SK-N-SH treated with all-trans-retinoic acid at 6 μM for 48 hours (cell line): ENCODE measurements around the gene SRRM1.

ENCODE experiments used
- ATAC-seq: fragments of 200-7000 bp; cut with Tn5 transposase; 3 replicates; pipeline ENCODE4 v1.9.1; 2020; ENCODE audit warnings: mild to moderate bottlenecking, moderate library complexity
- ARNTL ChIP-seq: fragments of 450-650 bp; formaldehyde crosslinking; IDR thresholded peaks from 2 replicates; pipeline ENCODE4 v1.5.0; 2020; ENCODE audit warnings: low read depth, mild to moderate bottlenecking, moderate library complexity, borderline replicate concordance
- BACH2 ChIP-seq: fragments of 250-450 bp; sonication (Bioruptor Pico); IDR thresholded peaks from 2 replicates; pipeline ENCODE4 v1.9.0; 2021; ENCODE audit warnings: mild to moderate bottlenecking, borderline replicate concordance
- CSDC2 ChIP-seq: fragments of 250-450 bp; sonication (Bioruptor Pico); IDR thresholded peaks from 2 replicates; pipeline ENCODE4 v1.5.0; 2020; ENCODE audit warnings: mild to moderate bottlenecking, moderate library complexity
- ESRRG ChIP-seq: fragments of 250-450 bp; sonication (Bioruptor Pico); IDR thresholded peaks from 2 replicates; pipeline ENCODE4 v1.6.1; 2021; ENCODE audit warnings: mild to moderate bottlenecking
- GLIS3 ChIP-seq: fragments of 250-450 bp; sonication (Bioruptor Pico); IDR thresholded peaks from 2 replicates; pipeline ENCODE4 v1.5.0; 2020; ENCODE audit warnings: mild to moderate bottlenecking, moderate library complexity
- ISL1 ChIP-seq: fragments of 250-450 bp; sonication (Bioruptor Pico); IDR thresholded peaks from 2 replicates; pipeline ENCODE4 v2.1.2; 2022; ENCODE audit warnings: mild to moderate bottlenecking, moderate library complexity
- OSR1 ChIP-seq: fragments of 250-450 bp; sonication (Bioruptor Pico); IDR thresholded peaks from 2 replicates; pipeline ENCODE4 v1.8.0; 2022; ENCODE audit warnings: moderate library complexity, mild to moderate bottlenecking, inconsistent platforms
- PPARA ChIP-seq: fragments of 250-450 bp; sonication (Bioruptor Pico); IDR thresholded peaks from 2 replicates; pipeline ENCODE4 v1.5.0; 2020; ENCODE audit warnings: mild to moderate bottlenecking, borderline replicate concordance
- RARB ChIP-seq: fragments of 250-450 bp; sonication (Bioruptor Pico); IDR thresholded peaks from 2 replicates; pipeline ENCODE4 v1.8.0; 2021; ENCODE audit warnings: mild to moderate bottlenecking, moderate library complexity
- SNAI2 ChIP-seq: fragments of 250-450 bp; sonication (Bioruptor Pico); IDR thresholded peaks from 2 replicates; pipeline ENCODE4 v1.5.0; 2020; ENCODE audit warnings: mild to moderate bottlenecking, moderate library complexity
- TCF4 ChIP-seq: fragments of 250-450 bp; sonication (Bioruptor Pico); IDR thresholded peaks from 2 replicates; pipeline ENCODE4 v1.8.0; 2021; ENCODE audit warnings: mild to moderate bottlenecking, moderate library complexity, borderline replicate concordance
- TOX ChIP-seq: fragments of 250-450 bp; sonication (Bioruptor Pico); IDR thresholded peaks from 2 replicates; pipeline ENCODE4 v1.8.0; 2021; ENCODE audit warnings: mild to moderate bottlenecking, moderate library complexity, borderline replicate concordance
- ZFP3 ChIP-seq: fragments of 250-450 bp; sonication (Bioruptor Pico); IDR thresholded peaks from 2 replicates; pipeline ENCODE4 v1.5.0; 2020; ENCODE audit warnings: mild to moderate bottlenecking, moderate library complexity
- ZFP30 ChIP-seq: fragments of 450-650 bp; formaldehyde crosslinking; IDR thresholded peaks from 2 replicates; pipeline ENCODE4 v1.5.0; 2022; ENCODE audit warnings: mild to moderate bottlenecking, moderate library complexity
- ZNF565 ChIP-seq: fragments of 450-650 bp; formaldehyde crosslinking; conservative IDR thresholded peaks from 2 replicates; pipeline ENCODE4 v1.5.0; 2020; ENCODE audit warnings: low read depth, mild to moderate bottlenecking, moderate library complexity
- ZNF8 ChIP-seq: fragments of 450-650 bp; formaldehyde crosslinking; IDR thresholded peaks from 2 replicates; pipeline ENCODE4 v1.5.0; 2020; ENCODE audit warnings: mild to moderate bottlenecking, moderate library complexity
- TF ChIP-seq, protein P1 (sequence below): fragments of 250-450 bp; sonication (Bioruptor Pico); IDR thresholded peaks from 2 replicates; pipeline ENCODE4 v1.8.0; 2020; ENCODE audit warnings: mild to moderate bottlenecking, moderate library complexity, borderline replicate concordance
- TF ChIP-seq, protein P2 (sequence below): fragments of 250-450 bp; sonication (Bioruptor Pico); IDR thresholded peaks from 2 replicates; pipeline ENCODE4 v1.8.0; 2021; ENCODE audit warnings: low read depth, mild to moderate bottlenecking, moderate library complexity, borderline replicate concordance
- TF ChIP-seq, protein P3 (sequence below): fragments of 250-450 bp; sonication (Bioruptor Pico); IDR thresholded peaks from 2 replicates; pipeline ENCODE4 v1.5.1; 2021; ENCODE audit warnings: mild to moderate bottlenecking, moderate library complexity
- TF ChIP-seq, protein P4 (sequence below): fragments of 250-450 bp; sonication (Bioruptor Pico); IDR thresholded peaks from 2 replicates; pipeline ENCODE4 v1.5.1; 2020; ENCODE audit warnings: low read depth, mild to moderate bottlenecking, moderate library complexity
- TF ChIP-seq, protein P5 (sequence below): fragments of 250-450 bp; sonication (Bioruptor Pico); IDR thresholded peaks from 2 replicates; pipeline ENCODE4 v1.5.0; 2020; ENCODE audit warnings: mild to moderate bottlenecking, moderate library complexity

The SRRM1 gene

DNA sequence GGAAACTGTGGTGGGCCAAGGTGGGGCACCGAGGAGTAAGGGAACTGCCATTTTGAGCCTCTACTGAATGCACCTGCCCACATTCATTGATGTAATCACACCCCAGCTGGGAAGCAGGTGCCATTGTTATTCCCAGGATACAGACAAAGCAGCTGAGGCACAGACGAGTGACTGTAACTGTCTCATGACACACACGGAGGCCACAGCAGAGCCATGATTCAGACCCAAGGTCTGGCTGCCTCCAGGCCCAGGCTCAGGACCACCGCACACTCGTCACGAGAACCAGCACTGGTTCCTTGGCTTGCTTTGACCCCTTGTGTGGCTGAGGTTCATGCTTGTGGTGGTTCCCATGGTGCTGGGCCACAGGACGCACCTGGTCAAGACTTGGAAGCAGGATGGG is 56.5 kb downstream of the SRRM1 start:
- TF ChIP-seq BACH2 (CRISPR knock-in tag) (no peak), ISL1 (no peak), GLIS3 (CRISPR knock-in tag) (no peak), PPARA (CRISPR knock-in tag) (no peak), OSR1 (CRISPR knock-in tag) (no peak), ARNTL (CRISPR knock-in tag) (no peak), ESRRG (CRISPR knock-in tag) (no peak), ZNF565 (no peak), SNAI2 (no peak), ZFP3 (CRISPR knock-in tag) (no peak), CSDC2 (CRISPR knock-in tag) (no peak), ZNF8 (CRISPR knock-in tag) (no peak)
- TF ChIP-seq, protein P1, sequence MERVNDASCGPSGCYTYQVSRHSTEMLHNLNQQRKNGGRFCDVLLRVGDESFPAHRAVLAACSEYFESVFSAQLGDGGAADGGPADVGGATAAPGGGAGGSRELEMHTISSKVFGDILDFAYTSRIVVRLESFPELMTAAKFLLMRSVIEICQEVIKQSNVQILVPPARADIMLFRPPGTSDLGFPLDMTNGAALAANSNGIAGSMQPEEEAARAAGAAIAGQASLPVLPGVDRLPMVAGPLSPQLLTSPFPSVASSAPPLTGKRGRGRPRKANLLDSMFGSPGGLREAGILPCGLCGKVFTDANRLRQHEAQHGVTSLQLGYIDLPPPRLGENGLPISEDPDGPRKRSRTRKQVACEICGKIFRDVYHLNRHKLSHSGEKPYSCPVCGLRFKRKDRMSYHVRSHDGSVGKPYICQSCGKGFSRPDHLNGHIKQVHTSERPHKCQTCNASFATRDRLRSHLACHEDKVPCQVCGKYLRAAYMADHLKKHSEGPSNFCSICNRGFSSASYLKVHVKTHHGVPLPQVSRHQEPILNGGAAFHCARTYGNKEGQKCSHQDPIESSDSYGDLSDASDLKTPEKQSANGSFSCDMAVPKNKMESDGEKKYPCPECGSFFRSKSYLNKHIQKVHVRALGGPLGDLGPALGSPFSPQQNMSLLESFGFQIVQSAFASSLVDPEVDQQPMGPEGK (CRISPR knock-in tag): no peak
- no peak for ATAC-seq

DNA sequence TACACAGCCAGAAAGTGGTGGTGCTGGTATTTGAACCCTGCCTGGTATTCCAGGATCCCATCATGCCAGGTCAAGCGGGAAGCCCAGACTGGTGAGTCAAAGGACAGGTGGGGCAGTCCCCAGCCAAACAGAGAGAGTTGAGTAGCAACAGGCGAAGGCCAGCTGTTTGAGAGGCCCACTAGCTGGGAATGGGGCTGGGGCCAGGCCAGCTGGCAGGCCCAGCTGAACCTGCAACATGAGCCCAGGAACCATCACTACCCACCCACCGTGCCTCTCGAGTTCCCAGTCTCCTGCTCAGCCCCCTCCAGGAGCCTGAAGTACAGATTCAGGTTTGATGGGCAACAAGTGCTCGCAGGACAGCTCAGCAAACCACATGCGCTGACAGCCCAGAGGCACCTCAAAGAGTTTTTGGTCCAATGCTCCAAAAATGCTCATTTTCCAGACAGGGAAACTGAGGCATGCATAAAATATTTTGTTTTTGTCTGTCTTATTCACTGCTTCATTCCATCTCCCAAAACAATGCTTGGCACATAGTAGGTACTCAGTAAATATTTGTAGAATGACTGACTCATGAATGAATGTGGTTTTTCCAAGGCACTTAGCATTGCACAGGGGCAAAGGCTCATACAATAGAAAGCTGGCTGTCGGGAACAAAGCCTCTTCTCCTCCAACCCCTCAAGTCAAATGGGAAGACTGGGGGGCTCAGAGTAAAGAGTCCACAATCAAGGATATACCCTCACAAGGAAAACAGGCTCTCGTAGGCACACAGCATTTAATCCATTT is 59.6 kb downstream of the SRRM1 start:
- TF ChIP-seq ZFP30 (CRISPR knock-in tag) (no peak), TOX (no peak), ESRRG (CRISPR knock-in tag) (no peak), ZNF8 (CRISPR knock-in tag) (no peak), PPARA (CRISPR knock-in tag) (no peak), ZNF565 (no peak), OSR1 (CRISPR knock-in tag) (no peak), ARNTL (CRISPR knock-in tag) (no peak), TCF4 (CRISPR knock-in tag) (no peak), RARB (CRISPR knock-in tag) (no peak), ZFP3 (CRISPR knock-in tag) (no peak), CSDC2 (CRISPR knock-in tag) (no peak)
- TF ChIP-seq, protein P1 (CRISPR knock-in tag): no peak
- TF ChIP-seq, protein P2, sequence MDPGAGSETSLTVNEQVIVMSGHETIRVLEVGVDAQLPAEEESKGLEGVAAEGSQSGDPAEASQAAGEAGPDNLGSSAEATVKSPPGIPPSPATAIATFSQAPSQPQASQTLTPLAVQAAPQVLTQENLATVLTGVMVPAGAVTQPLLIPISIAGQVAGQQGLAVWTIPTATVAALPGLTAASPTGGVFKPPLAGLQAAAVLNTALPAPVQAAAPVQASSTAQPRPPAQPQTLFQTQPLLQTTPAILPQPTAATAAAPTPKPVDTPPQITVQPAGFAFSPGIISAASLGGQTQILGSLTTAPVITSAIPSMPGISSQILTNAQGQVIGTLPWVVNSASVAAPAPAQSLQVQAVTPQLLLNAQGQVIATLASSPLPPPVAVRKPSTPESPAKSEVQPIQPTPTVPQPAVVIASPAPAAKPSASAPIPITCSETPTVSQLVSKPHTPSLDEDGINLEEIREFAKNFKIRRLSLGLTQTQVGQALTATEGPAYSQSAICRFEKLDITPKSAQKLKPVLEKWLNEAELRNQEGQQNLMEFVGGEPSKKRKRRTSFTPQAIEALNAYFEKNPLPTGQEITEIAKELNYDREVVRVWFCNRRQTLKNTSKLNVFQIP: no peak
- TF ChIP-seq, protein P3, sequence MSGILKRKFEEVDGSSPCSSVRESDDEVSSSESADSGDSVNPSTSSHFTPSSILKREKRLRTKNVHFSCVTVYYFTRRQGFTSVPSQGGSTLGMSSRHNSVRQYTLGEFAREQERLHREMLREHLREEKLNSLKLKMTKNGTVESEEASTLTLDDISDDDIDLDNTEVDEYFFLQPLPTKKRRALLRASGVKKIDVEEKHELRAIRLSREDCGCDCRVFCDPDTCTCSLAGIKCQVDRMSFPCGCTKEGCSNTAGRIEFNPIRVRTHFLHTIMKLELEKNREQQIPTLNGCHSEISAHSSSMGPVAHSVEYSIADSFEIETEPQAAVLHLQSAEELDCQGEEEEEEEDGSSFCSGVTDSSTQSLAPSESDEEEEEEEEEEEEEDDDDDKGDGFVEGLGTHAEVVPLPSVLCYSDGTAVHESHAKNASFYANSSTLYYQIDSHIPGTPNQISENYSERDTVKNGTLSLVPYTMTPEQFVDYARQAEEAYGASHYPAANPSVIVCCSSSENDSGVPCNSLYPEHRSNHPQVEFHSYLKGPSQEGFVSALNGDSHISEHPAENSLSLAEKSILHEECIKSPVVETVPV: no peak
- TF ChIP-seq, protein P4, sequence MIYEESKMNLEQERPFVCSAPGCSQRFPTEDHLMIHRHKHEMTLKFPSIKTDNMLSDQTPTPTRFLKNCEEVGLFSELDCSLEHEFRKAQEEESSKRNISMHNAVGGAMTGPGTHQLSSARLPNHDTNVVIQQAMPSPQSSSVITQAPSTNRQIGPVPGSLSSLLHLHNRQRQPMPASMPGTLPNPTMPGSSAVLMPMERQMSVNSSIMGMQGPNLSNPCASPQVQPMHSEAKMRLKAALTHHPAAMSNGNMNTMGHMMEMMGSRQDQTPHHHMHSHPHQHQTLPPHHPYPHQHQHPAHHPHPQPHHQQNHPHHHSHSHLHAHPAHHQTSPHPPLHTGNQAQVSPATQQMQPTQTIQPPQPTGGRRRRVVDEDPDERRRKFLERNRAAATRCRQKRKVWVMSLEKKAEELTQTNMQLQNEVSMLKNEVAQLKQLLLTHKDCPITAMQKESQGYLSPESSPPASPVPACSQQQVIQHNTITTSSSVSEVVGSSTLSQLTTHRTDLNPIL (CRISPR knock-in tag): no peak
- TF ChIP-seq, protein P5, sequence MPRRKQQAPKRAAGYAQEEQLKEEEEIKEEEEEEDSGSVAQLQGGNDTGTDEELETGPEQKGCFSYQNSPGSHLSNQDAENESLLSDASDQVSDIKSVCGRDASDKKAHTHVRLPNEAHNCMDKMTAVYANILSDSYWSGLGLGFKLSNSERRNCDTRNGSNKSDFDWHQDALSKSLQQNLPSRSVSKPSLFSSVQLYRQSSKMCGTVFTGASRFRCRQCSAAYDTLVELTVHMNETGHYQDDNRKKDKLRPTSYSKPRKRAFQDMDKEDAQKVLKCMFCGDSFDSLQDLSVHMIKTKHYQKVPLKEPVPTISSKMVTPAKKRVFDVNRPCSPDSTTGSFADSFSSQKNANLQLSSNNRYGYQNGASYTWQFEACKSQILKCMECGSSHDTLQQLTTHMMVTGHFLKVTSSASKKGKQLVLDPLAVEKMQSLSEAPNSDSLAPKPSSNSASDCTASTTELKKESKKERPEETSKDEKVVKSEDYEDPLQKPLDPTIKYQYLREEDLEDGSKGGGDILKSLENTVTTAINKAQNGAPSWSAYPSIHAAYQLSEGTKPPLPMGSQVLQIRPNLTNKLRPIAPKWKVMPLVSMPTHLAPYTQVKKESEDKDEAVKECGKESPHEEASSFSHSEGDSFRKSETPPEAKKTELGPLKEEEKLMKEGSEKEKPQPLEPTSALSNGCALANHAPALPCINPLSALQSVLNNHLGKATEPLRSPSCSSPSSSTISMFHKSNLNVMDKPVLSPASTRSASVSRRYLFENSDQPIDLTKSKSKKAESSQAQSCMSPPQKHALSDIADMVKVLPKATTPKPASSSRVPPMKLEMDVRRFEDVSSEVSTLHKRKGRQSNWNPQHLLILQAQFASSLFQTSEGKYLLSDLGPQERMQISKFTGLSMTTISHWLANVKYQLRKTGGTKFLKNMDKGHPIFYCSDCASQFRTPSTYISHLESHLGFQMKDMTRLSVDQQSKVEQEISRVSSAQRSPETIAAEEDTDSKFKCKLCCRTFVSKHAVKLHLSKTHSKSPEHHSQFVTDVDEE (CRISPR knock-in tag): no peak
- no peak for ATAC-seq
